Right renal cortex interstitium (tissue), 3 donors: ENCODE results near the gene GPC3. TPM values are rescaled to one million over a fixed set of nuclear protein-coding genes. Genes with fewer than 3 reads are reported as not detected.

Experiments
- DNase-seq, 3 donors: peaks; one replicate each; pipeline ENCODE4 v3.0.0-alpha.2; 2013; ENCODE audit warnings: low read depth in 3 of 3, low spot score in 2 of 3
- polyA plus RNA-seq, 3 donors: library from polyadenylated mRNA; unstranded; fragments of 120-200 nt; gene quantifications; one replicate each; pipeline ENCODE4 v1.2.1, GENCODE V29; 2013; ENCODE audit not compliant: insufficient read length in 3 of 3

The GPC3 gene
- polyA plus RNA-seq, 3 donors, result 1,260 to 1,341 (median 1,339) TPM

- no peak for DNase-seq
Measured at GRCh38 chrX:133971586-133971985, 13.8 kb downstream of the GPC3 start.

GRCh38 chrX:133970076-133970475, 15.3 kb downstream of the GPC3 start:
- no peak for DNase-seq

- no peak for DNase-seq
Measured at GRCh38 chrX:133969191-133969590, 16.2 kb downstream of the GPC3 start.

- no peak for DNase-seq
Measured at GRCh38 chrX:133968109-133968508, 17.3 kb downstream of the GPC3 start.

- DNase-seq, result no peak
Measured at GRCh38 chrX:133966199-133966598, 19.2 kb downstream of the GPC3 start.

- DNase-seq, result no peak
Measured at GRCh38 chrX:133965321-133965720, 20.1 kb downstream of the GPC3 start.

- no peak for DNase-seq
Measured at GRCh38 chrX:133961046-133961445, 24.3 kb downstream of the GPC3 start.

GRCh38 chrX:133959972-133960371, 25.4 kb downstream of the GPC3 start:
- DNase-seq, result no peak

- DNase-seq, result no peak
Measured at GRCh38 chrX:133958997-133959688, 26.3 kb downstream of the GPC3 start.

- no peak for DNase-seq
Measured at GRCh38 chrX:133956570-133957340, 28.6 kb downstream of the GPC3 start.

GRCh38 chrX:133953785-133954355, 31.5 kb downstream of the GPC3 start:
- DNase-seq, result no peak

- DNase-seq, result no peak
Measured at GRCh38 chrX:133953078-133953477, 32.3 kb downstream of the GPC3 start.

- no peak for DNase-seq
Measured at GRCh38 chrX:133951098-133951497, 34.3 kb downstream of the GPC3 start.

GRCh38 chrX:133950214-133950613, 35.2 kb downstream of the GPC3 start:
- DNase-seq, result no peak

- no peak for DNase-seq
Measured at GRCh38 chrX:133948895-133949294, 36.5 kb downstream of the GPC3 start.

GRCh38 chrX:133947996-133948395, 37.4 kb downstream of the GPC3 start:
- no peak for DNase-seq

- no peak for DNase-seq
Measured at GRCh38 chrX:133947022-133947421, 38.4 kb downstream of the GPC3 start.

GRCh38 chrX:133943507-133943906, 41.9 kb downstream of the GPC3 start:
- no peak for DNase-seq

GRCh38 chrX:133939655-133940302, 45.6 kb downstream of the GPC3 start:
- DNase-seq, result no peak

GRCh38 chrX:133938530-133938929, 46.9 kb downstream of the GPC3 start:
- DNase-seq, result no peak

GRCh38 chrX:133937022-133937421, 48.4 kb downstream of the GPC3 start:
- DNase-seq, result no peak
